Epithelial cell of umbilical artery (primary cell): Measurements from ENCODE around the gene CCRL2. TPM values are rescaled to one million over a fixed set of nuclear protein-coding genes. Genes with fewer than 3 reads are reported as not detected.

ENCODE experiments used
- total RNA-seq: library from RNA; depleted of rRNA; stranded (reverse); fragments of >200 nt; gene quantifications from 2 replicates; pipeline ENCODE4 v1.2.3, GENCODE V29; 2014

The CCRL2 gene
- 2.1 and 2.3 TPM in 2 replicates for total RNA-seq

GRCh38 chr3:46406788-46407611 lies at the start of gene CCRL2, which contains the start of gene CCR5AS:
Gene CCRL2, plus strand, starts transcription at chr3:46407259. Its CDS starts 821 bp downstream, at chr3:46408080.
Gene CCR5AS, minus strand, starts transcription at chr3:46407066.

GRCh38 chr3:46370839-46371518 lies 36.1 kb upstream of the CCRL2 start, which contains the start of gene CCR5:
Gene CCR5, plus strand, starts transcription at chr3:46370946. Its CDS starts 1,957 bp downstream, at chr3:46372903.

Other genes starting within 250 kb of the CCRL2 start
- gene CCR1, start 198.9 kb upstream of the CCRL2 start, total RNA-seq: not detected in 2 replicates
- gene CCR3, start 164.8 kb upstream of the CCRL2 start, total RNA-seq: not detected in 2 replicates
- not detected in 2 replicates for gene CCR2, start 53.1 kb upstream of the CCRL2 start, total RNA-seq
- gene CCR5, start 36.3 kb upstream of the CCRL2 start, total RNA-seq: not detected in 2 replicates
- gene LTF, start 57.6 kb downstream of the CCRL2 start, total RNA-seq: not detected in 2 replicates
- not detected in 2 replicates for gene RTP3, start 90.7 kb downstream of the CCRL2 start, total RNA-seq
- 0.15 TPM in 1 of 2 replicates, not detected in the other for gene LRRC2, start 159.0 kb downstream of the CCRL2 start, total RNA-seq
- gene FAM240A, start 205.3 kb downstream of the CCRL2 start, total RNA-seq: not detected in 2 replicates